ENCODE data around the gene SIDT1. TPM values are rescaled to one million over a fixed set of nuclear protein-coding genes. Genes with fewer than 3 reads are reported as not detected.

SIDT1 gene
- total RNA-seq, 2 experiments from 2014 or later: 13.5 to 14.2 TPM

DNA sequence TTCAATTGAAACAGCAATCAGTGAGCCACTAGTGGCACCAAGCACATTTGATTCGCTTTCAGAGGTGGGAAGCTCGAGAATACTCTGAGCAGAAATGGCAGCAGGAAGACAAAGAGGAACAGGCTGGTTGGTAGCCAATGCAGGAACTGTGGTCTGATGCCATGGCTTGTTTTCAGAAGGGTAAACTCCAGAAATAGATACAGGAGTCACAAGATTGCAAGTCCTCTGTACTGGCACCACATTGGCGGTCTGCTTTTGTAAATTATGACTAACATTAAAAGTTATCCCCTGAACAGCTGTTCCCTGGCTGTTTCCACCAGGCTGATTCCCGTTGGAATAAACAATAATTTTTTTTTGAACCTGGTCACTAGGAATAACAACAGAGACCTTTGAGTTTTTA is 128.5 kb downstream of the SIDT1 start:
- CTCF ChIA-PET: no interaction called here
- POLR2A ChIA-PET: no interaction called here

DNA sequence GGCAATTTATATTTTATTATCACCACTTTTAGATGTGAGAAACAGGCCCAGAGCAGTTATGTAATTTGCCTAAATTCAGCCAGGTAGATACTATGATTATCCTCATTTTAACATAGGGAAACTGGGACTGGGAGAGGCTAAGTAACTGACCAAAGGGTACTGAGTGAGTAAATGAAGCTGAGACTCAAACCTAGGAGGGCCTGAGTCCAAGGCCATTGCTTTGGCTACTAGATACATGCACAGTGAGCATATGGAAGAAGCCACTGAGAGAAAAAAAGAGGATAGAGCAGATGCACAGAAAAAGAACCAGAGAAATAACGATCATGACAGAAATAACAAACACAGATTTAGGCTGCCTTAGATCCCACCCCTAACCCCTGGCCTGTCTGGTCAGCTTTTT is 130.5 kb downstream of the SIDT1 start:
- ChIA-PET POLR2A (no interaction called here), CTCF (interaction anchor here (0.6 kb wide), 1 partner anchor 26 kb away, joined by 3 read pairs; no protein-coding TSS in a partner anchor)

DNA sequence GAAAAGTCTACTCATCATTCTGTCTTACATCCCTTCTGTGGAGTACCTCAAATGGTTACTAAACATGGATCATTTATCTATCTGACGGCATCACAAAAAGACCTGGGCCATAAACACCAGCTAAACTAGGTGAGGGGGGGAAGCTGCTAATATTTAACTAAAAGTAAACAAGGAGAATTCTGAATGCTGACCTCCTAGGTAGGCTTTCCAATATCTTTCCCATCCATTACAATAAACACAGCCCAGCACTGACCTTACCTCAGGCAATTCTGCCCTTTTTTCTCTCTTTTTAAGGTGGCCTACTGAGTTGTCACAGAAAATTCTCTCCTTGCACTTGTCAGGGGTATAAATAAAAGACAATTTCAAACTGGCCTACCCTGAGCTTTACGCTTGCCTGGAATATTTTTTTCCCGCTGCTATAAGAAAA is 131.0 kb downstream of the SIDT1 start:
- POLR2A ChIA-PET: no interaction called here
- CTCF ChIA-PET: interaction anchor here (0.6 kb wide), 1 partner anchor 26 kb away, joined by 3 read pairs; no protein-coding TSS in a partner anchor

DNA sequence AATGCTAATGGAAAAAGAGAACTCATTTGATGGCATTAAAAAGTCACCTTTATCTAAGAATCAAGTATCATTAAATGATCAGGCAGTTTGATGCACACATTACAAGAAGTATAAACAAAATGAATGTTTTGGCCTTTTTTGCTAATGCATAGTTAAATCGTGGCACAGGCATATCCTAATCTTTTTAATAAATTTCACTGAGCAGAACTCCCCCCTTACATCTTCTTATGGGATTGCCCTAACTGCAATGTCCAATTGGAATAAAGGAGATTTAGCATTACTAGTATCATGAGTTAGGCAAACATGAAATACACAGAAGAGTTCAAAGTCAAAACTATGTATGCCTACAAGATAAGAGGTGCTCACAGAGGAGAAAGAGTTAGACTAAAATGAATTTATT is 131.4 kb downstream of the SIDT1 start:
- CTCF ChIA-PET: no interaction called here
- POLR2A ChIA-PET: no interaction called here

DNA sequence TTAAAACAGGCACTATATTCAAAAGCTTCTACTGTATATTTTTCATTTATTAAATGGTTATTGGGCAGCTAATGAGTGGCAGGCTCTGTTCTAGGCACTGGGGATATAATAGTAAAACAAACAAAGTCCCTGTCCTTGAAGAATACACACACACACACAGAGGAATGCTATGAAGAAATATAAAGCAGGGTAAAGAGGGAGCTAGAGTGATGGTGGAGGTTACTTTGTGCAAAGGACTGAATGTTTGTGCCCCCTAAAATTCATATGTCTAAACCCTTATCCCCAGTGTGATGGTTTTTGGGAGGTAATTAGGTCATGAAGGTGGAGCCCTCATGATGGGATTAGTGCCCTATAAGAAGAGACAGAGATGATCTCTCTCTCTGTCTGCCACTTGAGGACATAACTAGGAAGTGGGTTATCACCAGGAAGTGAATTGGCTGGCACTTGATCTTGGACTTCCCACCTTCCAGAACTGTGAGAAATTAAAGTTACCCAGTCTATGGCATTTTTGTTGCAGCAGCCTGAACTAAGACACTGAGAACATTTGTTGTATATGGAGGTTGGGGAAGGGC is 132.3 kb downstream of the SIDT1 start:
- CTCF ChIA-PET: no interaction called here
- POLR2A ChIA-PET: no interaction called here

DNA sequence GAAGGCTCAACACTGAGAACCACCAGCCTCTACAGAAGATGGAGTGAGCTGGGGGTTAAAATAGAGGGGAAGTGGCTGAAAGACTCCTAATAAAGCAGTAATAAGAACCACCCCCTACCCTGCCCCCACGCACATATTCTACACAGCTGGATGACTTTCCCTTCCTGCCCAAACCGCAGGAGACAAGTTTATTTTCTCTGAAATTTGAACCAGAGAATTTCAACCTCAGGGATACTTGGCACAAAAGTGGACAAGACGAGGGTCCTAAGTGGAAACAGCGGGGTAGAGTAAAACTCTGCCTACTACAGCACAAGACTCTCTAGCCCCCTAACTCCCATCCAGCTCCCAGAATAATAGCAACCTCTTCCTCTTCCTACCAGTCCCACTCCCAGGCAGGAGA is 135.7 kb downstream of the SIDT1 start:
- CTCF ChIA-PET: interaction anchor here (0.7 kb wide), 1 partner anchor 100 kb away, joined by 4 read pairs; no protein-coding TSS in a partner anchor
- POLR2A ChIA-PET: interaction anchor here (0.6 kb wide), 1 partner anchor 15 kb away, joined by 4 read pairs; no protein-coding TSS in a partner anchor

DNA sequence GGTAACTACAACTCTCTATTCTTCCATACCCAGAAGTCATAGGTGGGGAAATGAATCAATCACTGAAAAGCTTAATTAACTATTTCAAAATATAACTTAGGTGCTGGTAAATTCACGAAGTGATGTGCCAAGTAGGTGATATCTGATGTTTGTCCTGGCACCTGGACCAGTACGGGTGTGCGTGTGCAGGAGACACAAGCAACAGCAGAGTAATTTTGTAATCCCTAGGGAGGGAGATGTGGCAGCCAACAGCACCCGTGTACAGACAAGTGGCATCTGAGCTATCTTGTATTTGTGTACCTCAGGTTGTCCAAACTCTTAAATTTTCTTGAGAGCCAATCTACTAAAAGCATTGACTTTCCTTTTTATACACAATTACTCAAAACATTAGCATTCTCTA is 141.2 kb downstream of the SIDT1 start:
- ChIA-PET CTCF (no interaction called here), POLR2A (no interaction called here)

DNA sequence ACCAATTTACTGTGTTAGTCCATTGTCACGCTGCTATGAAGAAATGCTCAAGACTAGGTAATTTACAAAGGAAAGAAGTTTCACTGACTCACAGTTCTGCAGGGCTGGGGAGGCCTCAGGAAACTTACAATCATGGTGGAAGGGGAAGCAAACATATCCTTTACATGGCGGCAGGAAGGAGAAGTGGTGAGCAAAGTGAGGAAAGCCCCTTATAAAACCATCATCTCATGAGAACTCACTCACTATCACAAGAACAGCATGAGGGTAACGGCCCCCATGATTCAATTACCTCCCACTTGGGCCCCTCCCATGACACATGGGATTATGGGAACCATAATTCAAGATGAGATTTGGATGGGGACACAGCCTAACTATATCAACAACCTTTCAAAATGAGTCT is 143.9 kb downstream of the SIDT1 start:
- POLR2A ChIA-PET: no interaction called here

DNA sequence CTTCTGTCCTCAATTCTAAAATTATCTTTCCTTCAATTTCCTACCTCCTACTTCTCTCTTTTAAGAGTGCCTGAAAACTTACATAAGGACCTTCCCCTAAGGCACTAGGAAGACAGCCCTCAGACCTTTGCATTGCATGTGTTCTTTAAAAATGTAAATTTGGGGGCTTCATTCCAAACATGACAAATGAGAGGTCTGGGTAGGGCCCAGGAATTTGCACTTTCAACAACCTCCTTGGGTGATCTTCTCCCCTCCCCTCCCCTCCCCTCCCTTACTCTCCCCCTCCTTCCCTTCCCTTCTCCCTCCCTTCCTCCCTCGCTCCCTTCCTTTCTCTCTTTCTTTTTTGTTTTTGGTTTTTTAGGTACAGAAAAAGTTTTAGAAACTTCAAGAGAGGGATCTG is 145.4 kb downstream of the SIDT1 start:
- CTCF ChIA-PET: no interaction called here

More for the DNA sequence above, 143.9 kb downstream of the SIDT1 start:
- CTCF ChIA-PET: no interaction called here

DNA sequence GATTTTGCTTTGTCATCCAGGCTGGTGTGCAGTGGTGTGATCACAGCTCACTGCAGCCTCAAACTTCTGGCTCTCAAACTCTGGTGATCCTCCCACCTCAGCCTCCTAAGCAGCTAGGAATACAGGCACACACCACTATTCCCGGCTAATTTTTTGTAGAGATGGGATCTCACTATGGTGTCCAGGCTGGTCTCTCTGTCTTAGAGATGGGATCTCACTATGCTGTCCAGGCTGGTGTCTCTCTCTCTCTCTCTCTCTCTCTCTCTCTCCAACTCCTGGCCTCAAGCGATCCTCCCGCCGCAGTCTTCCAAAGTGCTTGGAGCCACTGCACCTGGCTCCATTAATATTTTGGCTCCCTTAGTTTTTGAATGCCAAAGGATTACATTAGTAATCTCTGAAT is 146.4 kb downstream of the SIDT1 start:
- ChIA-PET POLR2A (no interaction called here), CTCF (no interaction called here)

More for the DNA sequence above, 145.4 kb downstream of the SIDT1 start:
- POLR2A ChIA-PET: no interaction called here

Other genes with a start within 250 kb of the SIDT1 start
- gene CFAP44, start 91.1 kb upstream of the SIDT1 start, total RNA-seq: 1 to 10 TPM; 3.9 to 4.1 TPM
- gene SPICE1, start 17.4 kb upstream of the SIDT1 start, total RNA-seq: 10 to 100 TPM; 23.7 to 23.8 TPM
- 10 to 100 TPM; 12.4 to 12.6 TPM for gene USF3, start 164.1 kb downstream of the SIDT1 start, total RNA-seq
- gene NAA50, start 213.7 kb downstream of the SIDT1 start, total RNA-seq: 100 to 1,000 TPM; 197 to 202 TPM
- 10 to 100 TPM; 50.5 to 54.5 TPM for gene ATP6V1A, start 214.5 kb downstream of the SIDT1 start, total RNA-seq

All from activated CD8-positive, alpha-beta memory T cell treated with anti-CD3 and anti-CD28 coated beads for 36 hours (primary cell).